Common myeloid progenitor, CD34-positive (primary cell): ENCODE data around the gene RBBP8NL.

ENCODE experiments used
- CTCF ChIA-PET: fragments of 350-600 bp; sonication (Branson Sonifier 250); formaldehyde crosslinking; loops from one replicate; lab custom pipeline; 2021; ENCODE audit warnings: antibody characterized with exemption; lab: Charles Lee
- POLR2A ChIA-PET: fragments of 350-600 bp; sonication (Branson Sonifier 250); formaldehyde crosslinking; loops from one replicate; lab custom pipeline; 2021; ENCODE audit warnings: antibody characterized with exemption; lab: Charles Lee
- DNase-seq, 3 donors: peaks; one replicate each; pipeline versions ENCODE4 v3.0.0 to v3.0.0-alpha.2; 2013
- H3K27ac ChIP-seq, 2 experiments: 1 replicate in 1 of 2; 2 replicates in 1 of 2; pipeline ENCODE4 v1.7.0; 2013; ENCODE audit warnings: inconsistent platforms in 2 of 2, low read length in 2 of 2, mild to moderate bottlenecking in 2 of 2, low read depth in 1 of 2, moderate library complexity in 1 of 2; ENCODE audit not compliant: severe bottlenecking in 2 of 2, insufficient read depth in 1 of 2, poor library complexity in 1 of 2
- H3K27me3 ChIP-seq, 5 experiments: replicated peaks in 2 of 5; 1 replicate in 3 of 5; 2 replicates in 2 of 5; pipeline versions ENCODE4 v1.6.1 to v1.7.0; 2013; ENCODE audit warnings: low read length in 4 of 5, mild to moderate bottlenecking in 2 of 5, moderate library complexity in 2 of 5, inconsistent platforms in 1 of 5; ENCODE audit not compliant: insufficient read depth in 5 of 5, control insufficient read depth in 4 of 5
- H3K36me3 ChIP-seq, 4 experiments: 1 replicate in 2 of 4; 2 replicates in 2 of 4; pipeline versions ENCODE4 v1.6.1 to v1.7.0; 2013; ENCODE audit warnings: low read length in 3 of 4, control low read depth in 1 of 4, mild to moderate bottlenecking in 1 of 4; ENCODE audit not compliant: control insufficient read depth in 4 of 4, insufficient read depth in 4 of 4
- H3K4me1 ChIP-seq, 4 experiments: 1 replicate in 3 of 4; 2 replicates in 1 of 4; pipeline versions ENCODE4 v1.6.1 to v1.7.1; 2013; ENCODE audit warnings: low read length in 3 of 4, mild to moderate bottlenecking in 3 of 4, control low read depth in 1 of 4, inconsistent platforms in 1 of 4, moderate library complexity in 1 of 4; ENCODE audit not compliant: control insufficient read depth in 4 of 4, insufficient read depth in 4 of 4; ENCODE audit errors: control extremely low read depth in 1 of 4
- H3K4me3 ChIP-seq, 7 experiments: 1 replicate in 4 of 7; 2 replicates in 3 of 7; pipeline versions ENCODE4 v1.5.1 to v1.7.0; 2013; ENCODE audit warnings: mild to moderate bottlenecking in 7 of 7, low read length in 6 of 7, moderate library complexity in 6 of 7, inconsistent platforms in 2 of 7, low read depth in 2 of 7, control low read depth in 1 of 7; ENCODE audit not compliant: insufficient read depth in 4 of 7, control insufficient read depth in 1 of 7; ENCODE audit errors: extremely low read depth in 1 of 7
- H3K9me3 ChIP-seq, 5 experiments: 1 replicate in 4 of 5; 2 replicates in 1 of 5; pipeline versions ENCODE4 v1.6.1 to v1.7.1; 2013; ENCODE audit warnings: low read length in 4 of 5, mild to moderate bottlenecking in 2 of 5, inconsistent platforms in 1 of 5, low read depth in 1 of 5, moderate library complexity in 1 of 5; ENCODE audit not compliant: control insufficient read depth in 4 of 5, insufficient read depth in 2 of 5; ENCODE audit errors: control extremely low read depth in 1 of 5
- WGBS: methylation state at CpG from one replicate; pipeline ENCODE4 v1.1.5; 2013; ENCODE audit not compliant: insufficient coverage; 5-methylcytosine and 5-hydroxymethylcytosine counted together

RBBP8NL gene

GRCh38 chr20:62405981-62406513, 21.3 kb downstream of the RBBP8NL start:
- no peak for DNase-seq
- Histone ChIP-seq H3K27me3 (no peaks in the 10 kb centered on the region), H3K9me3 (no peaks in the 10 kb centered on the region), H3K4me1 (peaks cover 0 to 35% (median 34%) of the 10 kb centered on the region in 4 experiments), H3K27ac (peak overlapping the region in 1 of 2 experiments; percentile 58), H3K4me3 (peak overlapping the region in 6 of 7 experiments; percentile 46 to 81 (median 70)), H3K36me3 (peaks cover 0 to 5% (median 2%) of the 10 kb centered on the region in 4 experiments)
- ChIA-PET POLR2A (no interaction called here), CTCF (interaction anchor here (1.5 to 1.7 kb wide), 2 partner anchors 13 to 41 kb away, joined by 4 read pairs; no protein-coding TSS in a partner anchor)
- WGBS = 86% methylated on average over 8 of the region's 10 CpGs

DNA sequence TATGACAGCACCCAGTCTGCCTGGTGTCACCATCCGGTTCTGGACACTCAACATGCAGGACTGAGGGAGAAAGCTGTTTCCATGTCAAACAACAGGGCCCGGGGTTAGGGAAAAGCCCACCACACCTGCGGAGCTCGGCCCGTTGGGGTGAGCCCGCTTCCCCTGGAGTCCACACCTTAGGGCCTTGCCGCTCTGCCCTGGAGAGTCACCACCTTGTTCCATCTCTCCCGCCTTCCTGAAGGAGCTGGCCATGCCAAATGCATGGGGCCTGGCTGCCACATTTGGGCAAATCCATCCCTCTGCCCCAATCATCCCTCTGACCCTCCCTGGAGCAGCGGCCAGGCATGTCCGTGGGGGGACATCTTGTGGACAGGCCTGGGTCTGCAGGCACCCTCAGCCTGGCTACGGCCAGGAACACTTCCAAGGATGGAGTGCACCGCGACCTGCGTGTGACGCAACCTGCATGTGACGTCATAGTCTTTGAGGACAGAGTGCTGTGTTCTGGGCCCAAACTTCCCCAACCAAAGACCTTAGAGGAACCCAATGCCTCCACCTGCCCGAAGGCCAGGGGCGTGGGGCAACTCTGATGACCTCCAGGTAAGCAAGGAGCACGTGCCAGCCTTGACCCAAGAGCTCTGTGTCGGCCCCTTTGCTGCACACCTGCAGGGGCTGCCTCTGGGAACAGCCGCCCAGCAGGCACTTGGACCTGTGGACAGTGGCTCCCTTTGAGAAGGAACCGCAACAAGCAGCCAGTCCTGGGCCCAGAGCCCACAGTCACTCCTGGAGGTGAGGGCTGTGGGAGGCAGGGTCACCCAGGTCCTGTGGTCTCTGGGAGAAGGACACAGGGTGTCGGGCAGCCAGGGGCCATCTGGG, 22.0 kb downstream of the RBBP8NL start:
- POLR2A ChIA-PET = no interaction called here
- H3K4me1 ChIP-seq = peaks cover 0 to 34% (median 30%) of the 10 kb centered on the region in 4 experiments
- no peaks in the 10 kb centered on the region for H3K27me3 ChIP-seq
- H3K9me3 ChIP-seq = no peaks in the 10 kb centered on the region
- H3K36me3 ChIP-seq = peaks cover 0 to 6% (median 4%) of the 10 kb centered on the region in 4 experiments
- peak in 1 of 3 donors; percentile 21 for DNase-seq
- H3K27ac ChIP-seq = no peak overlapping the region
- CTCF ChIA-PET = interaction anchor here (0.8 to 1.7 kb wide), 5 partner anchors 10 to 40 kb away, joined by 3 to 4 read pairs (median 3); partner anchors contain the start of gene RPS21
- WGBS = 93% methylated on average over 22 of the region's 23 CpGs
- H3K4me3 ChIP-seq = peak overlapping the region in 1 of 7 experiments; percentile 78

- no peak for DNase-seq
- Histone ChIP-seq H3K9me3 (no peaks in the 10 kb centered on the region), H3K36me3 (peaks cover 0 to 7% (median 4%) of the 10 kb centered on the region in 4 experiments), H3K4me3 (no peak overlapping the region), H3K27me3 (no peaks in the 10 kb centered on the region), H3K4me1 (peaks cover 0 to 27% (median 24%) of the 10 kb centered on the region in 4 experiments), H3K27ac (no peak overlapping the region)
- CTCF ChIA-PET = interaction anchor here (0.8 to 1.7 kb wide), 5 partner anchors 10 to 40 kb away, joined by 3 to 4 read pairs (median 3); partner anchors contain the start of gene RPS21
- POLR2A ChIA-PET = no interaction called here
- 98% methylated on average over 11 of the region's 12 CpGs for WGBS
Observed at GRCh38 chr20:62404761-62405107, 22.6 kb downstream of the RBBP8NL start.

- CTCF ChIA-PET = interaction anchor here (0.9 to 1.7 kb wide), 3 partner anchors 9 to 39 kb away, joined by 3 to 4 read pairs (median 3); no protein-coding TSS in a partner anchor
- Histone ChIP-seq H3K27ac (no peak overlapping the region), H3K4me1 (peaks cover 0 to 26% (median 21%) of the 10 kb centered on the region in 4 experiments), H3K36me3 (peaks cover 0 to 7% (median 4%) of the 10 kb centered on the region in 4 experiments), H3K9me3 (no peaks in the 10 kb centered on the region), H3K4me3 (no peak overlapping the region), H3K27me3 (no peaks in the 10 kb centered on the region)
- POLR2A ChIA-PET = no interaction called here
- DNase-seq = no peak
- 99% methylated on average over 9 of the region's 9 CpGs for WGBS
Observed at GRCh38 chr20:62404112-62404665, 23.1 kb downstream of the RBBP8NL start.

DNA sequence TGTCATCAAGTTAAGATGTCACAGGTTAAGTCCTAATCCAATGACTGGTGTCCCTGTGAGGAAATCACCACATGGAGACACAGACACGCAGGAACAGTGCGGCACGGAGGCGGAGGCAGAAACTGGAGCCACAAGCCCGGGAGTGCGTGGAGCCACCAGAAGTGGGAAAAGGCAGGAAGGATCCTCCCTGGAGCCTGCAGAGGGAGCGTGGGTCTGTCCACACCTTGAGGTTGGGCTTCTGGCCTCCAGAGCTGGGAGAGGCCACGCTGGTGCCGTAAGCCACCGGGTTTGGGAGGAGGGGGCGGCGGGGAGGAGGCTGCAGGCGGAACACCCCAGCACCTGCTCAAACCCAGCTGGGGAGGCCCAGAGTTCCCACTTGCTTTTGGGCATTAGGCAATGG, 24.0 kb downstream of the RBBP8NL start:
- CTCF ChIA-PET = no interaction called here
- DNase-seq = no peak
- Histone ChIP-seq H3K36me3 (peaks cover 0 to 7% (median 4%) of the 10 kb centered on the region in 4 experiments), H3K27ac (no peak overlapping the region), H3K9me3 (no peaks in the 10 kb centered on the region), H3K27me3 (no peaks in the 10 kb centered on the region), H3K4me1 (peaks cover 0 to 26% (median 21%) of the 10 kb centered on the region in 4 experiments), H3K4me3 (no peak overlapping the region)
- 95% methylated on average over 9 of the region's 13 CpGs for WGBS
- POLR2A ChIA-PET = no interaction called here

- WGBS = 93% methylated on average over 22 of the region's 23 CpGs
- CTCF ChIA-PET = no interaction called here
- H3K4me3 ChIP-seq = no peak overlapping the region
- POLR2A ChIA-PET = no interaction called here
- no peak for DNase-seq
- peaks cover 0 to 21% (median 17%) of the 10 kb centered on the region in 4 experiments for H3K4me1 ChIP-seq
- H3K27ac ChIP-seq = no peak overlapping the region
- no peaks in the 10 kb centered on the region for H3K27me3 ChIP-seq
- H3K36me3 ChIP-seq = peaks cover 0 to 7% (median 4%) of the 10 kb centered on the region in 4 experiments
- H3K9me3 ChIP-seq = no peaks in the 10 kb centered on the region
Observed at GRCh38 chr20:62402456-62403150, 24.7 kb downstream of the RBBP8NL start.
